Mesothelial cell of epicardium (in vitro differentiated cells): ENCODE measurements around the gene LMOD2. TPM values are rescaled to one million over a fixed set of nuclear protein-coding genes. Genes with fewer than 3 reads are reported as not detected.

Source experiments
- DNase-seq, 2 experiments: peaks; one replicate each; pipeline ENCODE4 v3.0.0; 2021; ENCODE audit warnings: low spot score in 2 of 2; ENCODE audit not compliant: unreplicated experiment in 2 of 2
- H3K27ac Mint-ChIP-seq: 2 replicates; pipeline ENCODE4 v1.8.0; 2021; ENCODE audit warnings: mixed read lengths
- H3K27me3 Mint-ChIP-seq: 2 replicates; pipeline ENCODE4 v1.8.0; 2021; ENCODE audit warnings: low read depth, mixed read lengths
- H3K36me3 Mint-ChIP-seq: 2 replicates; pipeline ENCODE4 v1.8.0; 2021; ENCODE audit warnings: mixed read lengths
- H3K4me1 Mint-ChIP-seq: 2 replicates; pipeline ENCODE4 v1.8.0; 2021; ENCODE audit warnings: mixed read lengths
- H3K4me3 Mint-ChIP-seq: 2 replicates; pipeline ENCODE4 v1.8.0; 2021; ENCODE audit warnings: mild to moderate bottlenecking, moderate library complexity, mixed read lengths
- H3K9me3 Mint-ChIP-seq: 2 replicates; pipeline ENCODE4 v1.8.0; 2021; ENCODE audit warnings: mixed read lengths
- CTCF ChIP-seq: fragments of 200-600 bp; sonication (generic); IDR thresholded peaks from one replicate; pipeline ENCODE4 v1.5.0; 2021; ENCODE audit warnings: antibody characterized with exemption; ENCODE audit not compliant: unreplicated experiment
- total RNA-seq: library from RNA; stranded (reverse); gene quantifications from 3 replicates; pipeline ENCODE4 v1.2.1, GENCODE V29; 2021

LMOD2 gene
- total RNA-seq, 1 donor from 2014 or later: not detected

GRCh38 chr7:123649964-123650363 is 5.7 kb upstream of the LMOD2 start:
- no peak for DNase-seq
- Mint-ChIP-seq H3K9me3 (no peaks in the 10 kb centered on the region), H3K4me3 (no peak overlapping the region), H3K27ac (no peak overlapping the region), H3K27me3 (no peaks in the 10 kb centered on the region), H3K36me3 (no peaks in the 10 kb centered on the region), H3K4me1 (peaks cover 5% of the 10 kb centered on the region)
- no peak for TF ChIP-seq CTCF

GRCh38 chr7:123650595-123650994 is 5.1 kb upstream of the LMOD2 start:
- DNase-seq: no peak
- H3K4me1 Mint-ChIP-seq: peaks cover 2% of the 10 kb centered on the region
- H3K4me3 Mint-ChIP-seq: no peak overlapping the region
- no peaks in the 10 kb centered on the region for H3K36me3 Mint-ChIP-seq
- no peaks in the 10 kb centered on the region for H3K27me3 Mint-ChIP-seq
- H3K9me3 Mint-ChIP-seq: no peaks in the 10 kb centered on the region
- H3K27ac Mint-ChIP-seq: no peak overlapping the region
- TF ChIP-seq CTCF: no peak

GRCh38 chr7:123652406-123652805 is 3.3 kb upstream of the LMOD2 start:
- no peak for TF ChIP-seq CTCF
- Mint-ChIP-seq H3K27me3 (no peaks in the 10 kb centered on the region), H3K4me1 (no peaks in the 10 kb centered on the region), H3K36me3 (no peaks in the 10 kb centered on the region), H3K4me3 (no peak overlapping the region), H3K27ac (no peak overlapping the region), H3K9me3 (no peaks in the 10 kb centered on the region)
- no peak for DNase-seq

GRCh38 chr7:123653162-123653561 is 2.5 kb upstream of the LMOD2 start:
- TF ChIP-seq CTCF: no peak
- no peak for DNase-seq
- H3K4me1 Mint-ChIP-seq: no peaks in the 10 kb centered on the region
- H3K27ac Mint-ChIP-seq: no peak overlapping the region
- no peaks in the 10 kb centered on the region for H3K27me3 Mint-ChIP-seq
- H3K4me3 Mint-ChIP-seq: no peak overlapping the region
- H3K9me3 Mint-ChIP-seq: no peaks in the 10 kb centered on the region
- no peaks in the 10 kb centered on the region for H3K36me3 Mint-ChIP-seq

GRCh38 chr7:123656544-123657303 is 1.1 kb downstream of the LMOD2 start:
- no peaks in the 10 kb centered on the region for H3K27me3 Mint-ChIP-seq
- H3K4me3 Mint-ChIP-seq: no peak overlapping the region
- H3K4me1 Mint-ChIP-seq: no peaks in the 10 kb centered on the region
- no peak for DNase-seq
- H3K27ac Mint-ChIP-seq: no peak overlapping the region
- H3K9me3 Mint-ChIP-seq: peaks cover 2% of the 10 kb centered on the region
- TF ChIP-seq CTCF: no peak
- no peaks in the 10 kb centered on the region for H3K36me3 Mint-ChIP-seq
